Tibial nerve (tissue), 4 donors: ENCODE results near the gene IPO5.

Experiments
- CTCF ChIP-seq, 5 experiments: fragments of 200-600 bp in 3 of 5; fragments of 450-650 bp in 2 of 5; sonication (generic) in 3 of 5; IDR thresholded peaks; one replicate each; pipeline ENCODE4 v1.5.1; 2016 to 2019; ENCODE audit warnings: antibody characterized with exemption in 5 of 5, mild to moderate bottlenecking in 3 of 5, moderate library complexity in 2 of 5
- EP300 ChIP-seq, 2 donors: sonication (generic); formaldehyde crosslinking; IDR thresholded peaks; one replicate each; pipeline ENCODE4 v1.6.1; 2017; ENCODE audit warnings: antibody characterized with exemption in 2 of 2, mild to moderate bottlenecking in 1 of 2
- POLR2A ChIP-seq, 2 donors: fragments of 450-650 bp; IDR thresholded peaks; one replicate each; pipeline ENCODE4 v1.6.1; 2017; ENCODE audit warnings: antibody characterized with exemption in 2 of 2, mild to moderate bottlenecking in 2 of 2, moderate library complexity in 2 of 2

GRCh38 chr13:98013241-98013640, 59.8 kb downstream of the IPO5 start:
- no peak for TF ChIP-seq CTCF (IDR thresholded peaks at IDR 0.05)
- no peak for TF ChIP-seq POLR2A (IDR thresholded peaks at IDR 0.05)
- no peak for TF ChIP-seq EP300 (IDR thresholded peaks at IDR 0.05)
